ENCODE data around the gene GSTT2.
"Not testable (repeated sequence)": the region's sequence is repeated elsewhere in the genome, so short reads cannot be mapped to it uniquely, and the experiment has no call there.

DNA sequence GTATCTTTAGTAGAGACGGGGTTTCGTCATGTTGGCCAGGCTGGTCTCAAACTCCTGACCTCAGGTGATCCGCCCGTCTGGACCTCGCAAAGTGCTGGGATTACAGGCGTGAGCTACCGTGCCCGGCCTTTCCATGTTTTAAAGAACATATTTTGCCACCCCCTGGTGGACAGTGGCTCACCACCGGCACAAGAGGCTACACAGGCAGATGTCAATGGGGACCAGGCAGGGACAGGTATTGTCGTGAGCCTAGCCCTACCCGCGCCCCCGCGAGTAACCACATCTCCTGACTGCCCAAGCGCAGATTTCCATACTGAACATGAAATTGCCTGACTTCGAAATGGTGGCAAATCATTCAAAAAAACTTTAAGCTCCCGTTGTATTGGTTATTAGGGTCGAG lies 13.8 kb upstream of the GSTT2 start:
- not testable (repeated sequence) for TF ChIP-seq CTCF (IDR thresholded peaks at IDR 0.05; ENCODE audit: borderline replicate concordance, extremely low read depth, low read length, poor library complexity, severe bottlenecking); EZH2 (IDR thresholded peaks at IDR 0.05; ENCODE audit: borderline replicate concordance, low read depth, low read length, severe bottlenecking)

All from DND-41 (cell line).